Naive B cell (primary cell): ENCODE data around the gene CSPG4. TPM values are rescaled to one million over a fixed set of nuclear protein-coding genes. Genes with fewer than 3 reads are reported as not detected.

Source experiments
- polyA plus RNA-seq, 6 donors: library from polyadenylated mRNA; unstranded; fragments of 300-500 nt; fragmentation: Illumina TruSeq; gene quantifications; one replicate each; pipeline ENCODE4 v1.2.3, GENCODE V29; 2021; ENCODE audit warnings: low read depth in 6 of 6

The CSPG4 gene
- polyA plus RNA-seq, 6 donors from 2014 or later: 0.03 to 0.07 TPM; not detected in 4

Other genes with a start within 250 kb of the CSPG4 start
- gene PTPN9, start 133.5 kb downstream of the CSPG4 start, polyA plus RNA-seq: 10 to 100 TPM in 5 of 6 donors, 1 to 10 TPM in 1; 9.7 to 24.7 (median 15.9) TPM
- gene SNUPN, start 87.1 kb downstream of the CSPG4 start, polyA plus RNA-seq: 10 to 100 TPM; 17.0 to 27.9 (median 22.5) TPM
- gene IMP3, start 72.6 kb downstream of the CSPG4 start, polyA plus RNA-seq: 100 to 1,000 TPM; 173 to 270 (median 228) TPM
- gene SNX33, start 64.9 kb downstream of the CSPG4 start, polyA plus RNA-seq: under 1 TPM in 1 of 6 donors, not detected in 5; 0.13 TPM
- gene UBE2Q2, start 130.6 kb upstream of the CSPG4 start, polyA plus RNA-seq: 10 to 100 TPM; 10.9 to 18.1 (median 13.4) TPM
- 10 to 100 TPM in 5 of 6 donors, 1 to 10 TPM in 1; 6.6 to 18.8 (median 16.4) TPM for gene FBXO22, start 191.0 kb upstream of the CSPG4 start, polyA plus RNA-seq